Stimulated activated CD8-positive, alpha-beta memory T cell treated with anti-CD3 and anti-CD28 coated beads, Interleukin-4, amount 100 ng/mL, for 1 hour (primary cell): ENCODE measurements around the gene ATP5PD.

Source experiments
- DNase-seq, 2 donors: peaks; one replicate each; pipeline ENCODE4 v3.0.0-alpha.2; 2020; ENCODE audit warnings: low read depth in 2 of 2, low spot score in 1 of 2

Gene ATP5PD

GRCh38 chr17:75046407-75047289, at the start of gene ATP5PD, which contains the start of gene KCTD2:
Gene ATP5PD (minus strand): TSS chr17:75046969. CDS start chr17:75042650, 4,319 bp downstream.
Gene KCTD2 (plus strand): TSS chr17:75047225. CDS start chr17:75047251, 26 bp downstream.
- peak; percentile 83 to 86 for DNase-seq

DNA sequence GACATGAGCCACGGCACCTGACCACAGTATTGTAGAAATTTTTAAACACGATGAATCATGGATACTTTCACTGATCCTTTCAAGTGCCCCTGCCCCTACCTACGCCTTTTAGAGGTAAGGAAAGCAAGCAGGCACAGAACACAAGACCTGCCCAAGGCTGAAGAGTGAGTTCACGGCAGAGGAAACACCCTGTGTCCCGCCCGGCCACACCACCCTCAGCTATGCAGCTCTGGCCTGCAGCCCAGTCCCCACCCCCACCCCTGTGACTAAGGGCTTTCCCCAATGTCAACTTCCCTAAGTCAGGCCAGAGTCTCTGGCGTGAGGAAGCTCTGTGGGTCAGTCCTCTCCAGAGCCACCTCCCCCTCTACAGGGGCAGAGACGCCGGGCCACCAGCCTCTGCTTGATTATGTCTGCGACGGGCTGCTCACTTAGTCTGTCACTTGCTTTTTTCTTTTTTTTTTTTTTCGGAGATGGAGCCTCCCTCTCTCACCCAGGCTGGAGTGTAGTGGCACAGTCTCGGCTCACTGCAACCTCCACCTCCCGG, 49.4 kb upstream of the ATP5PD start:
- no peak for DNase-seq

- no peak for DNase-seq
Observed at GRCh38 chr17:75094871-75095399, 48.2 kb upstream of the ATP5PD start.

- no peak for DNase-seq
Observed at GRCh38 chr17:75093548-75094158, 46.9 kb upstream of the ATP5PD start.

GRCh38 chr17:75091855-75092327, 45.1 kb upstream of the ATP5PD start:
- DNase-seq, result no peak

DNA sequence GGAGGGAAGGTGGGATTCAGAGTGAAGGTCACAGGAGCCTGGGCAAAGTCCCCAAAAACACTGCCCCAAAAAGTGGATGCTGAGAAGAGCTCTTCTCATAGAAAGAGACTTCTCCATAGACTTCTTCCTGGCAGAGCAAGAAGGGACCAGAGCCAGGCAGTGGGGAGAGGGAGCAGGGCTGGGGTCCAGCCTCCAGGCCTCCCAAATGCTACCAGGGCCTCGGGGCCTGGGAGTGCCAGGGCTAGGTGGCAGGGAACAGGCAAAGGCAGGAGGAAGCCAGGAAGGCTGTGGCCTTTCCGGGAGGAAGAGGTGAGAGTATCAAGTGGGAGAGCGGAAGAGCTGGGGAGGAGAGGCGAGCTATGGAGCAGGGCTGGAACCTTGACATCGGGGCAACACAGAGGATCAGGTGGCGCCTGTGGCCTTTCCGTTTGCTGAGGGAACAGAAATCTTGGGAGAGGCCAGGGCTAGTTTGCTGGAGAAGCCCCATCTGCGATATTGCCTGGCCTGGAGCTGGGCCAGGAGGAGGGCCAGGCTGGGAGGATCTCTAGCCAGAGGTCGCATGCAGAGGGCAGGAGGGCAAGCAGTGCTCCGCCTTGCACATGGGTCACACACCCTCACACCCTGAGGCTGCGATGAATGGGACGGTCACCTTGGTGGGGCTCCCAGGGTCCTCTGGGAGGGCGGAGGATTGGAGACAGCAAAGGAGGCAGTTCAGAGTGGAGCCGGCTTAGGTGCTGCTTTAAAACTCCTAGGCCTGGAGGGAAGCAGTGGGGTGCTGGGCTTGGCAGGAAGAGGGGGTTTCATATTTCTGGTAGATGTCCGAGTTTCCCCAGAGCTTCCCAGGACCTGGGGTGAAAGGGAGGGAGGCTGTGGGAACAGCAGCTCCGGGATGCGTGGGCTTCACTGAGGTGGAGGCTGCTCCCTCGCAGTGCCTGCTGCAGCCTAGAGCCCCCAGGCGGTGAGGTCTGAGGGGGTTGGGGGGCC, 44.4 kb upstream of the ATP5PD start:
- no peak for DNase-seq

DNA sequence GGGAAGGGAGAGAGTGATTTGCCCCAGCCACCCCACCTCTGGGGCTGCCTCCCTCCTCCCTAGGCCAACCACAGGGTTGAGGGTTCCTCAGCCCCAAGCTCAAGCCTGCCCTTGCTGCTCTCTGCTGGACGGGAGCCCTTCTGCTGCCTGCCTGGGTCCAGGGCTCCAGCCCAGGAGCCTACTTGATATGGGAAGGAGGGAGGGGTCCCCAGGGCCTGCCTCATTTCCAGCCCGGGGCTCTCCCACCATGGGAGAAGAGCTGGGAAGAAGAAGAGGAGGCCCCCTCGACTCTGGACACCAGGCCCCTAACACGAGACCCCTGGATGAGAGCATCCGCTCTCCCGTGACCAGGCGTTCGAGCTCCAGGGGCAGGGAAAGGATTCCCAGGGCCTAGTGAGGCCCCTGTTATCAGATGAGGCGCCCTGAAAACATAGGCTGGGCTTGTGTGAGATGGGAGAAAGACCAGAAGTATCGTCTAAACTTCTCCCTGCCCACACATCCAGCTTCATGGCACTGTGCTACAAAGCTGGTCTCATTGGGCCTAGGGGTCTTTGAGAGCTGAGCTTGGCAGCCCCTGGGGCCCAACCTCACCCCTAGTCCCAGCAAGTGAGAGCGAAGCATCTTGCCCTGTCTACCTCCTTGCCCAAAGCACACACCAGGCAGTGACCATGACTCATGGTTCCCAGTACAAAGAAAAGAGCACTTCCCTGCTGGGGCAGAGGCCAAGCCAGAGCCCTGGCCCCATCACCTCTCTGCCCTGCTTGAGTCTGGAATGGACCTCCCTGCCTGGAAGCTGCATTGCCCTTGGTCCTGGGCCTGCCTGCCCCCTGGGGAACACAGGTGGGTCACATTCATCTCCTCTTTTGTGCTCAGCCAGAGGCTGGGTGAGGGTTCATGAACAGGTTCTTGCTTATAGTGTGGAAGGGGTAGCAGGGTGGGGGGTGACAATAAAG, 42.0 kb upstream of the ATP5PD start:
- DNase-seq, result no peak

DNA sequence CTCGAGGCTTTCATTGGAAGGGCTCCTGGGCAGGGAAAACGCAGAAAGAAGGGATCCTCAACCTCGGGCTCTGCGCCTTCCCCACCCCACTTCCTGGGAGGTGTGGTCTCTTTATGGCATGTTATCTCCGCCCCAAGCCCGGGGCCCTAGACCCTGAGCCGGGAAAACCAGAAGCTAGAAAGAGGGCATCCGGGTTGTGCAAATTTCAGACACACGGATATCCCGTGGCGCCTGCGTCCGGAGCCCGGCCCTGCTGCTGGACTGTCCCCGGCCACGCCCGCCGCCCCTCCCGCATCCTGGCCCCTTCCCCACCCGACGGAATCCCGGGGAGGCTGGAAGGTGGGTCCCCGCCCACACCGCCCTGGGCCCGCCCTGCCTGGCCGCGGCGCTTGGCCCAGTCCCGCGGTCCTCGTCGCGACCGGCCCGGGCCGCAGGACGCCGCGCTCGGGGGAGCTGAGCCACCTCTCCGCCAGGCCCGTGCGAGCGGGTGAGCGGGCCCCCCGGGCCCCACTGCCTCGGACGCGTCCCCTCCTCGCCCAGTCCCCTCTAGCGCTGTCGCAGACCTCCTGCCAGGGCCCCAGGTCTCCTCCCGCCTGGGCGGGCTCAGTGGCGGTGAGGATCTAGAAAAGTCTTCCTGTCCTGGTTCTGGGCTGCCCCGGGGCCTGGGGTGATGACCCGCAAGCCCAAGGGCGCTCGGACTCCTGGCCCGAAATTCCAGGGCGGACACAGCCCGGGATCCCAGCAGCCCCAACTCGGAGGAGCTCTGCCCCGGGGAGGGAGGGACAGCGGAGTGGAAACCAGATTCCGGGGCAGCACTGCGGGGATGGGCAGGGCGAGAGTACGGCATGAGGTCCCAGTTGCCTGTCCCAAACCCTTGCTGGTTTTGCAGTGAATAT, 41.0 kb upstream of the ATP5PD start, which contains the start of gene SLC16A5:
Gene SLC16A5 (plus strand): TSS at position 397 of the 896 bp plus-strand sequence. CDS start 5,683 bp downstream, outside the sequence.
- DNase-seq, result no peak

DNA sequence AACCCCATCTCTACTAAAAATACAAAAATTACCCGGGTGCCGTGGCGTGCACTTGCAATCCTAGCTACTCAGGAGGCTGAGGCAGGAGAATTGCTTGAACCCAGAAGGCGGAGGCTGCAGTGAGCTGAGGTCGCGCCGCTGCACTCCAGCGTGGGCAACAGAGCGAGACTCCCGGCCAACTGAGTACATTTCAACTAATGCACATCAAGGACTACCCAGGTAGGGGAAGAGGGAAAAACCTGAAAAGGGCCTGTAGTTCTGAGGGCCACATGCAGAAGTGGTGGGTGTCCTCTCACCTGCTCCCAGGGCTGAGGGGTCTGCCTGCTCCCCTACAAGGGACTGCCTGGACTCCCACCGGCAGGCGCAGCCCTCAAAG, 40.4 kb upstream of the ATP5PD start:
- DNase-seq, result no peak

DNA sequence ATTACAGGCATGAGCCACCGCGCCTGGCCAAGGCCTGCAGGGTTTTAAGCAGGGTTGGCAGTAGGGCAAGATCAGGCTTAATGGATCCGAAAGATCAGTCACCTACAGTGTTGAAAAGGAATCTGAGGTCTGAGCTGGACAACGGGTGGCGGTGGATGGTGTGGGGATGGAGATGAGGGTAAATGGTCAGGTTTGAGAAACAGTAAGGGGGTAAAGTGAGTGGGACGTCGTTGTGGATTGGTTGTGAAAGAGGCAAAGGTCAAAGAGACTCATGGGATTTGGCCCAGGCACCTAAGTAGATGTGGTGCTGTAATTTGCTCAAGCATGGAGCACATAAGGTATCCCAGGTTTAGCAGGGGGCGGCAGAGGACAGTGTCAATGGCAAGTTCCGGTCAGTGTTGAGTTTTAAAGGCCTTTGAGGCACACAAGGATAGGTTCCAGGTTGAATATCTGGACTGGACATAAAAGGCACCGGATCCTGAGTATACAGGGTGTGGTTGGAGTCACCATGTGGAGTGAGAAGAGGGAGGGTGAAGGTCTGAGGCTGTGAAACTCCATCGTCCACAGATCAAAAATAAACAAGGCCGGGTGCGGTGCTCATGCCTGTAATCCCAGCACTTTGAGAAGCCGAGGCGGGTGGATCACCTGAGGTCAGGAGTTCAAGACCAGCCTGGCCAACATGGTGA, 39.9 kb upstream of the ATP5PD start:
- no peak for DNase-seq

DNA sequence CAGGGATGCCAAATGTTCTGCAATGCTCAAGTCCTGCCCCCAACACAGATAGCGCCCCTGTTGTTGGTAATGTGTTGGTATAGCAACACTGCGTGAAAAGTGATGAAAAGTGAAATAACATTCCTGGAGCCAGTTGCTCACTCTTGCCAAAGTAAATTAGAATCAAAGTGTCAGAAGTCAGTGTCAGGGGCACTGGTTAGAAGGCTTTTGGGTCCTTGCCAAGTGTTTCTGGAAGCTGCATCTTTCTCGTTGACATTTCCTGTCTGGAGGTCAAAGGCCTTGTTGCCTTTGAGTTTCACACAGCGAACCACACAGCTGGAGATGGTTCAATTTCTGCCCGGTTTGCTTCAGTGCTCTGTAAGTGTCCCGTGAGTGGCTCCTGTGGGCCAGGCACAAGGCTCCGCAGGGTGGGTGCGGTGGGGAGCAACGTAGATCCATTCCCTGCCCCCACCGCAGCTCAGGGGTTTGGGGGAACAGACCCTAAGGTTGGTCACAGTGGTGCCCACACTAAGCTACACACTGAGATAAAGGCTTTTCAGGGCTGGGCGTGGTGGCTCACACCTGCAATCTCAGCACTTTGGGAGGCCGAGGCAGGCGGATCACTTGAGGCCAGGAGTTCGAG, 37.4 kb upstream of the ATP5PD start:
- DNase-seq, result no peak

DNA sequence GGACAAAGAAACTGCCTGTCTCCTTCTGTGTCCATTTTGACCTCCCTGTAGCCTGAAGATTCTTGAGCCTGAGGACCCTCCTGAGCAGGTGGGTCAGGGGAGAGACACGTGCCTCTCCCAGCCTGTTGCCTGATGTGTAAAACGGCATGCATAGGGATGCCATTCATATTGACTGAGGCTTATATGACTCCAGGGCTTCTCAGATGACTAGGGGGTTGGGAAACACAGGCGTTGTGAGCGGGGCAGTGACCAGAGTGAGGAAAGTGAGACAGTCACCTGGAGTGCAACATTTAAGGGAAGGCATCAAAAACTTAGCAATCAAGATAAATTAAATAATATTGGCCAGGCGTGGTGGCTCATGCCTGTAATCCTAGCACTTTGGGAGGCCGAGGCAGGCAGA, 35.9 kb upstream of the ATP5PD start:
- DNase-seq, result no peak

DNA sequence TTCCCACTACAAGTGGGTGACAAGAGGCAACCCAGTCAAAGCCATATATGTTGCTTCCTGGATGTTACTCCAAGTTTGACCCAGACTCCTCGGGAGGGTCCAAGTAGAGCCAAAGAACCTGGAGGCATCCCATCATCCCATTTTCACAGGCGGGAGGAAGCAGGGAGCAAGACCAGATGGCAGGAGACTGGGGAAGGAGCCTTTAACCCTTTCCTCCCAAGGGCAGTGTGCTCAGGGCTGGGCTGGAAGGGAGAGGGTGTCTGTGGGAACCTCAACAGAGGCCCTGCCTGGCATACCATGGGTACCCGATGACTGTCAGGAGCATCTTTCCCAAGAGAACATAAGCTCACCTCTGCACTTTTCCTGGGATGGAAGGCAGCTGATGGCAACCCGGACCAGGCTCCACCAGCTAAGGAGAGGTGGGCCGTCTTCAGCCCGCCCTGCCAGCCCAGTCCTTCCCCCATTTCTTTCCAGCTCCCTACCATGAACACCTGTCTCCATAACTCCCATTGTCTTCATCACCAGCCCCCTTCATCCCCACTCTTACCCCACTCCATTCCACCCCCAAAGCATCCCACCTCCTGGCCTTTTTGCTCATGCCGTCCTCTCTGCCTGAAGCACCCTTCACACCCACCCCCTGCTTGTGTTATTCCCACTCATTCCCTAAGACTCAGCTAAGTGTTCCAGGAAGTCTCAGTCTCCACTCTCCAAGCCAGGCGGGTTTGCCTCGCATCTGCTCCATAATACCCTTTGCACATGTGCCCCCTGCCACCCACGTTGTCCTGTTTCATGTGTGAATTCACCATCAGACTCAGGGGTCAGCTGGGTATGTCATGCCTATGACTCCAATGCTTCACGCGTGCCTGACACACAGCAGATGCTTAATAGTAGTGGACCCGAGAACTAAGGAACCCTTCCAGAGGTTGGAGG, 35.1 kb upstream of the ATP5PD start:
- DNase-seq, result no peak

- no peak for DNase-seq
Observed at GRCh38 chr17:75079023-75079373, 32.2 kb upstream of the ATP5PD start.

- no peak for DNase-seq
Observed at GRCh38 chr17:75078284-75079022, 31.7 kb upstream of the ATP5PD start.
